Measurements from ENCODE around the gene CCIN. TPM values are rescaled to one million over a fixed set of nuclear protein-coding genes. Genes with fewer than 3 reads are reported as not detected.

CCIN gene
- total and polyA plus RNA-seq, 2 of the 4 experiments (the other 2 are of a cell fraction), result 0.80 to 1.1 TPM

- H4K8ac ChIP-seq (ENCODE audit: low read depth in 2 of 2, low read length in 2 of 2), result no peak overlapping the region
- no peak overlapping the region for H3K27ac ChIP-seq (ENCODE audit: insufficient read depth, low read length)
- H4K20me1 ChIP-seq (ENCODE audit: insufficient read depth, low read length), result peaks cover 82% of the 10 kb centered on the region
- no peak overlapping the region for H3K23ac ChIP-seq (ENCODE audit: low read depth, low read length)
- no peak overlapping the region for H2BK20ac ChIP-seq (ENCODE audit: low read depth, low read length)
- no peak overlapping the region for H3K4me2 ChIP-seq (ENCODE audit: low read depth, low read length)
- no peak for DNase-seq
- H3K9me3 ChIP-seq (ENCODE audit: control insufficient read depth, insufficient read depth, low read length), result no peaks in the 10 kb centered on the region
- H3K18ac ChIP-seq (ENCODE audit: low read depth, low read length), result no peak overlapping the region
- H3K4ac ChIP-seq (ENCODE audit: low read depth, low read length), result no peak overlapping the region
- no peak overlapping the region for H3K9ac ChIP-seq (ENCODE audit: low read depth, low read length)
- no peak overlapping the region for H2AK5ac ChIP-seq (ENCODE audit: low read depth, low read length)
- H2BK15ac ChIP-seq (ENCODE audit: low read depth, low read length), result no peak overlapping the region
- TF ChIP-seq, protein P1, sequence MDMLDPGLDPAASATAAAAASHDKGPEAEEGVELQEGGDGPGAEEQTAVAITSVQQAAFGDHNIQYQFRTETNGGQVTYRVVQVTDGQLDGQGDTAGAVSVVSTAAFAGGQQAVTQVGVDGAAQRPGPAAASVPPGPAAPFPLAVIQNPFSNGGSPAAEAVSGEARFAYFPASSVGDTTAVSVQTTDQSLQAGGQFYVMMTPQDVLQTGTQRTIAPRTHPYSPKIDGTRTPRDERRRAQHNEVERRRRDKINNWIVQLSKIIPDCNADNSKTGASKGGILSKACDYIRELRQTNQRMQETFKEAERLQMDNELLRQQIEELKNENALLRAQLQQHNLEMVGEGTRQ (IDR thresholded peaks at IDR 0.05; ENCODE audit: low read depth, low read length), result no peak
- TF ChIP-seq ELK1 (IDR thresholded peaks at IDR 0.05; ENCODE audit: borderline replicate concordance, low read depth, low read length) (no peak), BHLHE40 (IDR thresholded peaks at IDR 0.05; ENCODE audit: low read depth, low read length) (no peak), FOS (IDR thresholded peaks at IDR 0.05; ENCODE audit: low read depth, low read length) (no peak), CHD1 (IDR thresholded peaks at IDR 0.05; ENCODE audit: low read depth, low read length) (no peak), SMC3 (IDR thresholded peaks at IDR 0.05; ENCODE audit: low read depth, low read length) (no peak), RAD21 (IDR thresholded peaks at IDR 0.05; ENCODE audit: low read length) (no peak), MXI1 (IDR thresholded peaks at IDR 0.05; ENCODE audit: borderline replicate concordance, low read depth, low read length) (no peak), POLR2A (IDR thresholded peaks at IDR 0.05; ENCODE audit: low read depth, low read length) (no peak), CEBPB (IDR thresholded peaks at IDR 0.05; ENCODE audit: low read depth, low read length) (no peak), MAZ (IDR thresholded peaks at IDR 0.05; ENCODE audit: borderline replicate concordance, low read depth, low read length) (no peak), NFE2L2 (IDR thresholded peaks at IDR 0.05; ENCODE audit: low read depth, low read length) (no peak), MAFK (IDR thresholded peaks at IDR 0.05; ENCODE audit: low read depth, low read length) (no peak)
- TF ChIP-seq, protein P2, sequence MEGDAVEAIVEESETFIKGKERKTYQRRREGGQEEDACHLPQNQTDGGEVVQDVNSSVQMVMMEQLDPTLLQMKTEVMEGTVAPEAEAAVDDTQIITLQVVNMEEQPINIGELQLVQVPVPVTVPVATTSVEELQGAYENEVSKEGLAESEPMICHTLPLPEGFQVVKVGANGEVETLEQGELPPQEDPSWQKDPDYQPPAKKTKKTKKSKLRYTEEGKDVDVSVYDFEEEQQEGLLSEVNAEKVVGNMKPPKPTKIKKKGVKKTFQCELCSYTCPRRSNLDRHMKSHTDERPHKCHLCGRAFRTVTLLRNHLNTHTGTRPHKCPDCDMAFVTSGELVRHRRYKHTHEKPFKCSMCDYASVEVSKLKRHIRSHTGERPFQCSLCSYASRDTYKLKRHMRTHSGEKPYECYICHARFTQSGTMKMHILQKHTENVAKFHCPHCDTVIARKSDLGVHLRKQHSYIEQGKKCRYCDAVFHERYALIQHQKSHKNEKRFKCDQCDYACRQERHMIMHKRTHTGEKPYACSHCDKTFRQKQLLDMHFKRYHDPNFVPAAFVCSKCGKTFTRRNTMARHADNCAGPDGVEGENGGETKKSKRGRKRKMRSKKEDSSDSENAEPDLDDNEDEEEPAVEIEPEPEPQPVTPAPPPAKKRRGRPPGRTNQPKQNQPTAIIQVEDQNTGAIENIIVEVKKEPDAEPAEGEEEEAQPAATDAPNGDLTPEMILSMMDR (conservative IDR thresholded peaks at IDR 0.05; ENCODE audit: low read depth, low read length), result no peak
- WGBS, 2 experiments (ENCODE audit: extremely low coverage in 2 of 2, insufficient read length in 1 of 2), result no CpG with 5 or more reads among the region's 8 CpGs
- ChIA-PET CTCF (interaction anchor here (2.4 kb wide), 1 partner anchor 21 kb away, joined by 6 read pairs; no protein-coding TSS in a partner anchor), POLR2A (ENCODE audit: unreplicated experiment) (no interaction called here)
- H4K91ac ChIP-seq (ENCODE audit: insufficient read depth, low read depth, low read length), result no peak overlapping the region
- dilution Hi-C loops (cut with HindIII; ENCODE audit: low sequenced_read_pairs, unreplicated experiment), result no loop called here
- H2AK9ac ChIP-seq (replicated peaks; ENCODE audit: low read depth, low read length, poor library complexity), result no peak overlapping the region
- H3K14ac ChIP-seq (replicated peaks; ENCODE audit: low read depth, low read length), result no peak overlapping the region
- no peak overlapping the region for H2BK120ac ChIP-seq (ENCODE audit: low read depth, low read length)
- H3K27me3 ChIP-seq (ENCODE audit: control insufficient read depth, insufficient read depth, low read length), result no peaks in the 10 kb centered on the region
- BruUV-seq (replicated peaks), result no TSS peak
- peaks cover 48% of the 10 kb centered on the region for H3K9me1 ChIP-seq (ENCODE audit: insufficient read depth, low read length)
- no peak for ATAC-seq (ENCODE audit: low read depth)
- H4K5ac ChIP-seq (ENCODE audit: low read depth, low read length), result no peak overlapping the region
- no peak overlapping the region for H2AFZ ChIP-seq (replicated peaks; ENCODE audit: low read length, poor library complexity)
- H3K56ac ChIP-seq (ENCODE audit: extremely low read depth, insufficient read depth, low read length), result no peak overlapping the region
- H2BK5ac ChIP-seq (ENCODE audit: low read depth, low read length, poor library complexity, severe bottlenecking), result no peak overlapping the region
- no peak overlapping the region for H3K4me3 ChIP-seq (ENCODE audit: insufficient read depth, low read depth, low read length)
- peaks cover 57 to 91% of the 10 kb centered on the region in 2 experiments for H3K79me1 ChIP-seq (ENCODE audit: low read depth in 1 of 2, low read length in 2 of 2)
- in situ Hi-C loops (cut with MboI; ENCODE audit: low sequenced_read_pairs), result no loop called here
- H3K36me3 ChIP-seq (ENCODE audit: control insufficient read depth, insufficient read depth, low read length), result peaks cover 67% of the 10 kb centered on the region
- peaks cover 30% of the 10 kb centered on the region for H3K4me1 ChIP-seq (ENCODE audit: control insufficient read depth, insufficient read depth, low read length)
- intact Hi-C loops (cut with micrococcal nuclease), result loop anchor here (5.0 kb wide), 1 partner anchor 117 kb away; no protein-coding TSS in a partner anchor
Measured at GRCh38 chr9:36210722-36211121, 41.5 kb downstream of the CCIN start.
